C4-2B (cell line): Measurements from ENCODE around the gene CDKN1C.

Experiments used
- CTCF ChIP-seq: fragments of 450-650 bp; conservative IDR thresholded peaks from 2 replicates; pipeline ENCODE4 v1.5.1; 2017; ENCODE audit warnings: mild to moderate bottlenecking
- ZFX ChIP-seq: fragments of 450-650 bp; IDR thresholded peaks from 2 replicates; pipeline ENCODE4 v1.6.1; 2017

DNA sequence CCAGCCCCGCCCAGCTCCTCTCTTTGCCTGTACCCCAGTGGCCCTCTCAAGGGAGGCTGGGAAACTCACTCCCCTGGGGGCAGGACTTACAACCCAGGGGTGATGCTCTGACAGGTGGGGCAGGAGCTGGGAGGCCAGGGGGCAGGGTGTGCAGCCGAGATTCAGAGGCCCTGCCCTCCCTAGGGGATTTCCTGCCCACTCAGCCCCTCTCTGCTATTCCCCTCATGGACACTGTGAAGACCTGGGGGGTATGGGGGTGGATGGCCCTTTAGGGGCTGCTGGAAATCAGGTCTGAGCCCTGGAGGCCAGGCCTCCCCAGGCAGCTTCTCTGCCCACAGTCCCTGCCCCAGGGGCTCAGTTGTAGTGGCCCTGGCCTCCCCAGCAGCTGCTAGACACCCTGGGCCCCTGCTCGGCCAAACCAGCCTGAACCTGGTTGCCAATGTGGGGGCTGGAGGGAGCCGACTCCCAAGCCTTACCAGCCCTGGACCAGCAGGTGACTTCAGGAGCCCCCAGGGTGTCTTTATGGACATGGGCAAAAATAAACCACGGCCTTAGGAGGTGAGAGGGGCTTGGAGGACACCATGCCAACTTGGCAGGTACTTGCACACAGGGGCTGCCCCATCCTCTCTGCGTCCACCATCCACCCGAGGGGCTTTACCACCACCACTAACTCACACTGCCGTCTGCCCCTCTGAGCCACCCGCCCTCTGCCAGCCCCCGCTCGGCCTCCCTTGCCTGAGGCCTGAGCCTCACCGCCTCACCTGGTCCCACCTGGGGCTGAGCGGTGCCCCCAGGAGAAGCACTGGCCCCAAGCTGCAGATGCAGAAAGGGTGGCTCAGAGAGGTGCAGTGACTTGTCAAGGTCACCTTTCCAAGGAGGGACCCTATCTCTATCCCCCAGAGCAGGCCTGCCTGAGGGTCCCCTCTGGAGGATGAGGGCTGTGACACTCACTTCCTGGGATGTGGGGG lies 46.5 kb upstream of the CDKN1C start:
- TF ChIP-seq CTCF (no peak), ZFX (no peak)
